Tibial nerve (tissue), 3 donors: Measurements from ENCODE around the gene MEGF8.

Source experiments
- POLR2A ChIP-seq, 2 donors: fragments of 450-650 bp; IDR thresholded peaks; one replicate each; pipeline ENCODE4 v1.6.1; 2017; ENCODE audit warnings: antibody characterized with exemption in 2 of 2, mild to moderate bottlenecking in 2 of 2, moderate library complexity in 2 of 2
- TF ChIP-seq, protein P1 (sequence below), 5 experiments: fragments of 200-600 bp in 3 of 5; fragments of 450-650 bp in 2 of 5; sonication (generic) in 3 of 5; IDR thresholded peaks; one replicate each; pipeline ENCODE4 v1.5.1; 2016 to 2019; ENCODE audit warnings: antibody characterized with exemption in 5 of 5, mild to moderate bottlenecking in 3 of 5, moderate library complexity in 2 of 5

DNA sequence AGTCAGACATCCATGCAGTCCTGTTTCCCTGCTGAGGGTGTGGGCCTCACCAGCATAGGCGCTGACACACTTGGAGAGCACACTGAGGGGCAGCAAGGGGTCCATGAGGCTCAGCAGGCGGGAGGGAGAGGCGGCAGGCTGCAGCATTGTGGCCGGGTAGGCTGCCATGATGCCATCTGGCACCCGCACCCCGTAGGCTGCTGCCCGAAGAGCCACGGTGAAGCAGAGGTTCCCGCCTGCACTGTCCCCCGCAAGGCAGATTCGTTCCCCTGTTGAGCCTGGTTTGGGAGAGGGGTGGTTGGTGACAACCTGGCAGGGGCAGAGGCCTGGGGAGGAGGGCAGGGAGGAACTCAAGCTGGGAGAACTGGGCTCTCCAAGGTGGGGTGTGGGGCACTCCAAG lies 80.7 kb downstream of the MEGF8 start:
- TF ChIP-seq POLR2A (IDR thresholded peaks at IDR 0.05), result no peak
- TF ChIP-seq, protein P1, sequence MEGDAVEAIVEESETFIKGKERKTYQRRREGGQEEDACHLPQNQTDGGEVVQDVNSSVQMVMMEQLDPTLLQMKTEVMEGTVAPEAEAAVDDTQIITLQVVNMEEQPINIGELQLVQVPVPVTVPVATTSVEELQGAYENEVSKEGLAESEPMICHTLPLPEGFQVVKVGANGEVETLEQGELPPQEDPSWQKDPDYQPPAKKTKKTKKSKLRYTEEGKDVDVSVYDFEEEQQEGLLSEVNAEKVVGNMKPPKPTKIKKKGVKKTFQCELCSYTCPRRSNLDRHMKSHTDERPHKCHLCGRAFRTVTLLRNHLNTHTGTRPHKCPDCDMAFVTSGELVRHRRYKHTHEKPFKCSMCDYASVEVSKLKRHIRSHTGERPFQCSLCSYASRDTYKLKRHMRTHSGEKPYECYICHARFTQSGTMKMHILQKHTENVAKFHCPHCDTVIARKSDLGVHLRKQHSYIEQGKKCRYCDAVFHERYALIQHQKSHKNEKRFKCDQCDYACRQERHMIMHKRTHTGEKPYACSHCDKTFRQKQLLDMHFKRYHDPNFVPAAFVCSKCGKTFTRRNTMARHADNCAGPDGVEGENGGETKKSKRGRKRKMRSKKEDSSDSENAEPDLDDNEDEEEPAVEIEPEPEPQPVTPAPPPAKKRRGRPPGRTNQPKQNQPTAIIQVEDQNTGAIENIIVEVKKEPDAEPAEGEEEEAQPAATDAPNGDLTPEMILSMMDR (IDR thresholded peaks at IDR 0.05), result no peak
